ENCODE measurements around the gene SMOC2. TPM values are rescaled to one million over a fixed set of nuclear protein-coding genes. Genes with fewer than 3 reads are reported as not detected.

SMOC2 gene
- total RNA-seq, 1 experiment from 2014 or later: 0.42 TPM

DNA sequence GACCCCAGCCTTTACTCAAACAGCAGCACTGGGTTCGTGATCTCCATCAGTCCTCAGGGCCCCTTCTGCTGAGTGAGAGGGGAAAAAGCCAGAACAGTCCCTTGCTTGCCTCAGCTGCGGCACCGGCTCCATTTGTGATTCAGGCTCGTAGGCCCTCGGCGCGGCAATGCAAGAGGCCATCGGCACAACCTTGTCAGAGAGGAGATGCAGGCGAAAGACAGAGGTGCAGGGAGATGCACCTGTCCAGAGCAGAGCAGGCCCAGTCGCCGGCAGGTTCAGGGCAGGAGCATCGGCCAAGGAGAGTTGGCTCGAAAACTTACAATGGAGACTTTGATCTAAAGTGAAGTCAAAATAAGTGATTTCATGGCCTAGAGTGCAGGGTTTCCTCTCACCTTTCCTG, 171.6 kb downstream of the SMOC2 start:
- TF ChIP-seq, protein P1, sequence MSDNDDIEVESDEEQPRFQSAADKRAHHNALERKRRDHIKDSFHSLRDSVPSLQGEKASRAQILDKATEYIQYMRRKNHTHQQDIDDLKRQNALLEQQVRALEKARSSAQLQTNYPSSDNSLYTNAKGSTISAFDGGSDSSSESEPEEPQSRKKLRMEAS (IDR thresholded peaks at IDR 0.05): no peak
- no peak for TF ChIP-seq POLR2A (IDR thresholded peaks at IDR 0.05; ENCODE audit: borderline replicate concordance, extremely low read depth, insufficient read depth, insufficient read length)
- TF ChIP-seq TCF7L2 (IDR thresholded peaks at IDR 0.05; ENCODE audit: borderline replicate concordance, extremely low read depth, insufficient read depth, insufficient read length): no peak
- no peak for TF ChIP-seq SP1 (IDR thresholded peaks at IDR 0.05; ENCODE audit: low read depth)
- TF ChIP-seq, protein P2, sequence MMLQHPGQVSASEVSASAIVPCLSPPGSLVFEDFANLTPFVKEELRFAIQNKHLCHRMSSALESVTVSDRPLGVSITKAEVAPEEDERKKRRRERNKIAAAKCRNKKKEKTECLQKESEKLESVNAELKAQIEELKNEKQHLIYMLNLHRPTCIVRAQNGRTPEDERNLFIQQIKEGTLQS (IDR thresholded peaks at IDR 0.05): no peak
- no peak for TF ChIP-seq EZH2phosphoT487 (IDR thresholded peaks at IDR 0.05; ENCODE audit: borderline replicate concordance)
- no peak for TF ChIP-seq FOSL1 (IDR thresholded peaks at IDR 0.05; ENCODE audit: low read depth)
- TF ChIP-seq, protein P3, sequence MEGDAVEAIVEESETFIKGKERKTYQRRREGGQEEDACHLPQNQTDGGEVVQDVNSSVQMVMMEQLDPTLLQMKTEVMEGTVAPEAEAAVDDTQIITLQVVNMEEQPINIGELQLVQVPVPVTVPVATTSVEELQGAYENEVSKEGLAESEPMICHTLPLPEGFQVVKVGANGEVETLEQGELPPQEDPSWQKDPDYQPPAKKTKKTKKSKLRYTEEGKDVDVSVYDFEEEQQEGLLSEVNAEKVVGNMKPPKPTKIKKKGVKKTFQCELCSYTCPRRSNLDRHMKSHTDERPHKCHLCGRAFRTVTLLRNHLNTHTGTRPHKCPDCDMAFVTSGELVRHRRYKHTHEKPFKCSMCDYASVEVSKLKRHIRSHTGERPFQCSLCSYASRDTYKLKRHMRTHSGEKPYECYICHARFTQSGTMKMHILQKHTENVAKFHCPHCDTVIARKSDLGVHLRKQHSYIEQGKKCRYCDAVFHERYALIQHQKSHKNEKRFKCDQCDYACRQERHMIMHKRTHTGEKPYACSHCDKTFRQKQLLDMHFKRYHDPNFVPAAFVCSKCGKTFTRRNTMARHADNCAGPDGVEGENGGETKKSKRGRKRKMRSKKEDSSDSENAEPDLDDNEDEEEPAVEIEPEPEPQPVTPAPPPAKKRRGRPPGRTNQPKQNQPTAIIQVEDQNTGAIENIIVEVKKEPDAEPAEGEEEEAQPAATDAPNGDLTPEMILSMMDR (IDR thresholded peaks at IDR 0.05 in 2 of 3, conservative IDR thresholded peaks at IDR 0.05 in 1 of 3; ENCODE audit: borderline replicate concordance in 1 of 3, insufficient read depth in 1 of 3, low read depth in 2 of 3, low read length in 2 of 3): no peak
- no peak for TF ChIP-seq ZFX (IDR thresholded peaks at IDR 0.05)
- TF ChIP-seq SIN3A (IDR thresholded peaks at IDR 0.05; ENCODE audit: low read depth): no peak
- no peak for TF ChIP-seq EGR1 (IDR thresholded peaks at IDR 0.05; ENCODE audit: low read depth)
- TF ChIP-seq CEBPB (IDR thresholded peaks at IDR 0.05; ENCODE audit: low read depth): no peak
- TF ChIP-seq ELF1 (IDR thresholded peaks at IDR 0.05; ENCODE audit: borderline replicate concordance, low read depth): no peak
- no peaks in the 10 kb centered on the region for H3K36me3 ChIP-seq (ENCODE audit: control insufficient read depth in 1 of 2, insufficient read depth in 2 of 2, low read length in 2 of 2)
- H3K4me3 ChIP-seq (replicated peaks in 1 of 2; ENCODE audit: low read depth in 1 of 2, low read length in 2 of 2): no peak overlapping the region
- no peak overlapping the region for H3K27ac ChIP-seq (ENCODE audit: low read depth, low read length)
- DNase-seq (ENCODE audit: low read depth, low spot score): no peak
- no peaks in the 10 kb centered on the region for H3K9me2 ChIP-seq (ENCODE audit: insufficient read depth)
- ChIA-PET RAD21 (ENCODE audit: low non-redundant PET in 1 of 2, low total read pairs in 2 of 2, uncharacterized antibody in 2 of 2, unreplicated experiment in 2 of 2) (no interaction called here), POLR2A (no interaction called here), CTCF (no interaction called here)
- H3K9me3 ChIP-seq (ENCODE audit: control insufficient read depth in 1 of 2, insufficient read depth in 1 of 2, low read depth in 1 of 2, low read length in 2 of 2): no peaks in the 10 kb centered on the region; a peak in 1 of 4 replicates
- no peak for ATAC-seq
- BruUV-seq (replicated peaks): no TSS peak
- no peaks in the 10 kb centered on the region for H3K27me3 ChIP-seq (ENCODE audit: insufficient read depth, low read length)
- no peak overlapping the region for H3K9ac ChIP-seq (ENCODE audit: low read length)
- no peaks in the 10 kb centered on the region for H3K4me1 ChIP-seq (ENCODE audit: control insufficient read depth in 1 of 2, insufficient read depth in 2 of 2, low read length in 2 of 2)
- no peaks in the 10 kb centered on the region for H3K79me2 ChIP-seq (ENCODE audit: insufficient read depth, low read length)
- H4K20me1 ChIP-seq (ENCODE audit: insufficient read depth): no peaks in the 10 kb centered on the region
- intact Hi-C loops (cut with micrococcal nuclease): no loop called here
- H2AFZ ChIP-seq (ENCODE audit: low read depth, low read length, poor library complexity, severe bottlenecking): no peak overlapping the region
- H3K4me2 ChIP-seq (ENCODE audit: low read length): no peak overlapping the region
